ENCODE results near the gene LDB2.

LDB2 gene

GRCh38 chr4:16752150-16752549 is 146.3 kb downstream of the LDB2 start:
- no peak for DNase-seq

GRCh38 chr4:16750882-16751642 is 147.4 kb downstream of the LDB2 start:
- no peak for DNase-seq

GRCh38 chr4:16750216-16750615 is 148.2 kb downstream of the LDB2 start:
- no peak for DNase-seq

GRCh38 chr4:16745887-16746286 is 152.6 kb downstream of the LDB2 start:
- DNase-seq = no peak

- DNase-seq = no peak
Observed at GRCh38 chr4:16745009-16745635, 153.3 kb downstream of the LDB2 start.

GRCh38 chr4:16741287-16741686 is 157.2 kb downstream of the LDB2 start:
- no peak for DNase-seq

GRCh38 chr4:16739997-16740624 is 158.3 kb downstream of the LDB2 start:
- DNase-seq = no peak

- no peak for DNase-seq
Observed at GRCh38 chr4:16738558-16738957, 159.9 kb downstream of the LDB2 start.

GRCh38 chr4:16733509-16733908 is 164.9 kb downstream of the LDB2 start:
- no peak for DNase-seq

GRCh38 chr4:16732741-16733140 is 165.7 kb downstream of the LDB2 start:
- no peak for DNase-seq

- no peak for DNase-seq
Observed at GRCh38 chr4:16731776-16732380, 166.6 kb downstream of the LDB2 start.

- DNase-seq = no peak
Observed at GRCh38 chr4:16730522-16731205, 167.8 kb downstream of the LDB2 start.

GRCh38 chr4:16729336-16729735 is 169.1 kb downstream of the LDB2 start:
- DNase-seq = no peak

- DNase-seq = no peak
Observed at GRCh38 chr4:16728849-16729248, 169.6 kb downstream of the LDB2 start.

GRCh38 chr4:16728111-16728510 is 170.3 kb downstream of the LDB2 start:
- no peak for DNase-seq

- no peak for DNase-seq
Observed at GRCh38 chr4:16727218-16727617, 171.2 kb downstream of the LDB2 start.

GRCh38 chr4:16726368-16727050 is 171.9 kb downstream of the LDB2 start:
- DNase-seq = no peak

GRCh38 chr4:16725252-16725651 is 173.2 kb downstream of the LDB2 start:
- DNase-seq = no peak

GRCh38 chr4:16722416-16722815 is 176.0 kb downstream of the LDB2 start:
- DNase-seq = no peak

GRCh38 chr4:16721613-16722291 is 176.7 kb downstream of the LDB2 start:
- no peak for DNase-seq

GRCh38 chr4:16720761-16721160 is 177.7 kb downstream of the LDB2 start:
- no peak for DNase-seq
